Stimulated activated CD4-positive, alpha-beta T cell treated with anti-CD3 and anti-CD28 coated beads, Interleukin-15, amount 100 ng/mL, for 24 hours (primary cell): Measurements from ENCODE around the gene AQP12B.
"Not testable (repeated sequence)": the region's sequence is repeated elsewhere in the genome, so short reads cannot be mapped to it uniquely, and the experiment has no call there.

Experiments
- DNase-seq: peaks from one replicate; pipeline ENCODE4 v3.0.0-alpha.2; 2020

AQP12B gene

GRCh38 chr2:240701091-240701735, 18.5 kb upstream of the AQP12B start:
- DNase-seq, result no peak

GRCh38 chr2:240700616-240701015, 17.9 kb upstream of the AQP12B start:
- DNase-seq, result not testable (repeated sequence)

- not testable (repeated sequence) for DNase-seq
Measured at GRCh38 chr2:240699835-240700234, 17.1 kb upstream of the AQP12B start.

GRCh38 chr2:240698852-240699561, 16.3 kb upstream of the AQP12B start:
- not testable (repeated sequence) for DNase-seq

GRCh38 chr2:240696469-240696868, 13.8 kb upstream of the AQP12B start:
- not testable (repeated sequence) for DNase-seq

GRCh38 chr2:240695593-240695992, 12.9 kb upstream of the AQP12B start:
- DNase-seq, result not testable (repeated sequence)

GRCh38 chr2:240694304-240694703, 11.6 kb upstream of the AQP12B start:
- not testable (repeated sequence) for DNase-seq

GRCh38 chr2:240692583-240693561, 10.2 kb upstream of the AQP12B start:
- not testable (repeated sequence) for DNase-seq

- not testable (repeated sequence) for DNase-seq
Measured at GRCh38 chr2:240691631-240692420, 9.1 kb upstream of the AQP12B start, which contains the start of gene AQP12A. AQP12A (plus strand) TSS chr2:240691866; CDS start chr2:240691914, 48 bp downstream.

- DNase-seq, result not testable (repeated sequence)
Measured at GRCh38 chr2:240691075-240691427, 8.4 kb upstream of the AQP12B start.

GRCh38 chr2:240690421-240691074, 7.9 kb upstream of the AQP12B start:
- not testable (repeated sequence) for DNase-seq

- DNase-seq, result no peak
Measured at GRCh38 chr2:240689975-240690374, 7.3 kb upstream of the AQP12B start.

- no peak for DNase-seq
Measured at GRCh38 chr2:240688553-240688919, 5.9 kb upstream of the AQP12B start.

GRCh38 chr2:240687741-240688552, 5.3 kb upstream of the AQP12B start:
- no peak for DNase-seq

GRCh38 chr2:240687045-240687740, 4.5 kb upstream of the AQP12B start:
- DNase-seq, result no peak

- no peak for DNase-seq
Measured at GRCh38 chr2:240686460-240686859, 3.8 kb upstream of the AQP12B start.

- DNase-seq, result no peak
Measured at GRCh38 chr2:240685771-240686371, 3.2 kb upstream of the AQP12B start.

GRCh38 chr2:240683980-240684728, 1.5 kb upstream of the AQP12B start:
- not testable (repeated sequence) for DNase-seq
